ENCODE measurements around the gene BORCS5. TPM values are rescaled to one million over a fixed set of nuclear protein-coding genes. Genes with fewer than 3 reads are reported as not detected.

Gene BORCS5
- total RNA-seq, 2 experiments from 2014 or later, result 30.9 to 32.4 TPM

GRCh38 chr12:12379831-12380730 lies 23.2 kb downstream of the BORCS5 start:
- CTCF ChIA-PET, result interaction anchor here (0.9 to 3.9 kb wide), 9 partner anchors 18 to 356 kb away, joined by 5 to 49 read pairs (median 7); partner anchors contain the start of gene DUSP16
- peak; percentile 54 for DNase-seq

GRCh38 chr12:12380949-12381593 lies 24.2 kb downstream of the BORCS5 start:
- ChIA-PET POLR2A (interaction anchor here (1.0 to 6.6 kb wide), 8 partner anchors 23 to 340 kb away, joined by 3 to 238 read pairs (median 38); partner anchors contain the start of genes BORCS5, CDKN1B, CREBL2 and DUSP16), CTCF (interaction anchor here (3.2 kb wide), 1 partner anchor 94 kb away, joined by 41 read pairs; no protein-coding TSS in a partner anchor)
- no peaks in the 10 kb centered on the region for H3K27me3 Mint-ChIP-seq
- H3K4me3 Mint-ChIP-seq, result no peak overlapping the region
- H3K4me1 Mint-ChIP-seq, result peaks cover 88% of the 10 kb centered on the region
- H3K27ac Mint-ChIP-seq, result peak overlapping the region; percentile 93
- H3K9me3 Mint-ChIP-seq, result peaks cover 15% of the 10 kb centered on the region
- peaks cover 56% of the 10 kb centered on the region for H3K36me3 Mint-ChIP-seq (ENCODE audit: low read depth)
- no peak for DNase-seq

More at GRCh38 chr12:12379831-12380730, 23.2 kb downstream of the BORCS5 start:
- Mint-ChIP-seq H3K27me3 (no peaks in the 10 kb centered on the region), H3K9me3 (peaks cover 15% of the 10 kb centered on the region), H3K4me1 (peaks cover 78% of the 10 kb centered on the region), H3K27ac (peak overlapping the region; percentile 93), H3K36me3 (ENCODE audit: low read depth) (peaks cover 53% of the 10 kb centered on the region), H3K4me3 (no peak overlapping the region)
- POLR2A ChIA-PET, result interaction anchor here (0.7 to 6.6 kb wide), 25 partner anchors 22 to 357 kb away, joined by 3 to 238 read pairs (median 5); partner anchors contain the start of genes BORCS5, CDKN1B, CREBL2 and DUSP16

GRCh38 chr12:12381982-12382381 lies 25.1 kb downstream of the BORCS5 start:
- POLR2A ChIA-PET, result interaction anchor here (1.1 kb wide), 1 partner anchor 60 kb away, joined by 3 read pairs; no protein-coding TSS in a partner anchor
- Mint-ChIP-seq H3K4me3 (no peak overlapping the region), H3K27me3 (no peaks in the 10 kb centered on the region), H3K36me3 (ENCODE audit: low read depth) (peaks cover 53% of the 10 kb centered on the region), H3K9me3 (peaks cover 15% of the 10 kb centered on the region), H3K4me1 (peaks cover 89% of the 10 kb centered on the region), H3K27ac (peak overlapping the region; percentile 2)
- CTCF ChIA-PET, result no interaction called here
- no peak for DNase-seq

- ChIA-PET POLR2A (interaction anchor here (0.6 to 5.2 kb wide), 32 partner anchors 8 to 352 kb away, joined by 3 to 90 read pairs (median 7); partner anchors contain the start of genes BORCS5, CDKN1B and DUSP16), CTCF (interaction anchor here (0.8 to 3.0 kb wide), 11 partner anchors 8 to 352 kb away, joined by 3 to 16 read pairs (median 4); partner anchors contain the start of gene BORCS5)
- H3K9me3 Mint-ChIP-seq, result peaks cover 15% of the 10 kb centered on the region
- no peaks in the 10 kb centered on the region for H3K27me3 Mint-ChIP-seq
- peak overlapping the region; percentile 57 for H3K4me3 Mint-ChIP-seq
- peaks cover 83% of the 10 kb centered on the region for H3K4me1 Mint-ChIP-seq
- peaks cover 57% of the 10 kb centered on the region for H3K36me3 Mint-ChIP-seq (ENCODE audit: low read depth)
- DNase-seq, result peak; percentile 85
- peak overlapping the region; percentile 97 for H3K27ac Mint-ChIP-seq
Observed at GRCh38 chr12:12384571-12385340, 27.9 kb downstream of the BORCS5 start.

- Mint-ChIP-seq H3K27me3 (no peaks in the 10 kb centered on the region), H3K4me3 (no peak overlapping the region), H3K27ac (peak overlapping the region; percentile 71)
Observed at GRCh38 chr12:12387501-12387900, 30.6 kb downstream of the BORCS5 start.

GRCh38 chr12:12392413-12392812 lies 35.5 kb downstream of the BORCS5 start:
- CTCF ChIA-PET, result no interaction called here
- peaks cover 46% of the 10 kb centered on the region for H3K36me3 Mint-ChIP-seq (ENCODE audit: low read depth)
- peaks cover 31% of the 10 kb centered on the region for H3K4me1 Mint-ChIP-seq
- no peak overlapping the region for H3K27ac Mint-ChIP-seq
- POLR2A ChIA-PET, result interaction anchor here (0.8 kb wide), 1 partner anchor 8 kb away, joined by 3 read pairs; no protein-coding TSS in a partner anchor
- no peak overlapping the region for H3K4me3 Mint-ChIP-seq
- DNase-seq, result no peak
- no peaks in the 10 kb centered on the region for H3K9me3 Mint-ChIP-seq
- no peaks in the 10 kb centered on the region for H3K27me3 Mint-ChIP-seq

More at GRCh38 chr12:12387501-12387900, 30.6 kb downstream of the BORCS5 start:
- DNase-seq, result no peak
- Mint-ChIP-seq H3K36me3 (ENCODE audit: low read depth) (peaks cover 54% of the 10 kb centered on the region), H3K9me3 (peaks cover 3% of the 10 kb centered on the region), H3K4me1 (peaks cover 70% of the 10 kb centered on the region)
- CTCF ChIA-PET, result interaction anchor here (1.0 to 1.4 kb wide), 2 partner anchors 11 to 87 kb away, joined by 3 to 4 read pairs; no protein-coding TSS in a partner anchor
- POLR2A ChIA-PET, result interaction anchor here (0.8 to 5.2 kb wide), 11 partner anchors 16 to 338 kb away, joined by 3 to 90 read pairs (median 5); partner anchors contain the start of gene DUSP16

- POLR2A ChIA-PET, result interaction anchor here (0.8 kb wide), 1 partner anchor 9 kb away, joined by 3 read pairs; no protein-coding TSS in a partner anchor
- H3K9me3 Mint-ChIP-seq, result no peaks in the 10 kb centered on the region
- no peak for DNase-seq
- CTCF ChIA-PET, result no interaction called here
- H3K4me3 Mint-ChIP-seq, result no peak overlapping the region
- H3K36me3 Mint-ChIP-seq (ENCODE audit: low read depth), result peaks cover 45% of the 10 kb centered on the region
- no peak overlapping the region for H3K27ac Mint-ChIP-seq
- H3K27me3 Mint-ChIP-seq, result no peaks in the 10 kb centered on the region
- peaks cover 27% of the 10 kb centered on the region for H3K4me1 Mint-ChIP-seq
Observed at GRCh38 chr12:12393171-12393570, 36.3 kb downstream of the BORCS5 start.

GRCh38 chr12:12396694-12397093 lies 39.8 kb downstream of the BORCS5 start:
- no peak for DNase-seq
- no peak overlapping the region for H3K27ac Mint-ChIP-seq
- peaks cover 33% of the 10 kb centered on the region for H3K4me1 Mint-ChIP-seq
- POLR2A ChIA-PET, result no interaction called here
- no peaks in the 10 kb centered on the region for H3K27me3 Mint-ChIP-seq
- H3K36me3 Mint-ChIP-seq (ENCODE audit: low read depth), result peaks cover 45% of the 10 kb centered on the region
- CTCF ChIA-PET, result interaction anchor here (0.6 kb wide), 1 partner anchor 168 kb away, joined by 5 read pairs; no protein-coding TSS in a partner anchor
- no peak overlapping the region for H3K4me3 Mint-ChIP-seq
- H3K9me3 Mint-ChIP-seq, result peaks cover 5% of the 10 kb centered on the region

- H3K4me3 Mint-ChIP-seq, result no peak overlapping the region
Observed at GRCh38 chr12:12397184-12397583, 40.3 kb downstream of the BORCS5 start.

GRCh38 chr12:12398026-12398859 lies 41.4 kb downstream of the BORCS5 start:
- Mint-ChIP-seq H3K4me3 (no peak overlapping the region), H3K36me3 (ENCODE audit: low read depth) (peaks cover 55% of the 10 kb centered on the region), H3K4me1 (peaks cover 40% of the 10 kb centered on the region), H3K27ac (no peak overlapping the region), H3K27me3 (no peaks in the 10 kb centered on the region), H3K9me3 (peaks cover 7% of the 10 kb centered on the region)
- ChIA-PET CTCF (interaction anchor here (0.7 to 1.3 kb wide), 4 partner anchors 11 to 120 kb away, joined by 3 to 5 read pairs (median 4); no protein-coding TSS in a partner anchor), POLR2A (interaction anchor here (1.0 to 1.1 kb wide), 2 partner anchors 63 to 68 kb away, joined by 3 to 5 read pairs; no protein-coding TSS in a partner anchor)
- no peak for DNase-seq

More at GRCh38 chr12:12397184-12397583, 40.3 kb downstream of the BORCS5 start:
- H3K4me1 Mint-ChIP-seq, result peaks cover 34% of the 10 kb centered on the region
- H3K27ac Mint-ChIP-seq, result no peak overlapping the region
- peaks cover 7% of the 10 kb centered on the region for H3K9me3 Mint-ChIP-seq
- peaks cover 47% of the 10 kb centered on the region for H3K36me3 Mint-ChIP-seq (ENCODE audit: low read depth)
- ChIA-PET CTCF (interaction anchor here (0.6 to 1.2 kb wide), 2 partner anchors 12 to 167 kb away, joined by 4 to 5 read pairs; no protein-coding TSS in a partner anchor), POLR2A (no interaction called here)
- no peak for DNase-seq
- H3K27me3 Mint-ChIP-seq, result no peaks in the 10 kb centered on the region

- DNase-seq, result no peak
Observed at GRCh38 chr12:12399161-12399560, 42.3 kb downstream of the BORCS5 start.

More at GRCh38 chr12:12399161-12399560, 42.3 kb downstream of the BORCS5 start:
- Mint-ChIP-seq H3K9me3 (peaks cover 7% of the 10 kb centered on the region), H3K4me3 (no peak overlapping the region), H3K4me1 (peaks cover 49% of the 10 kb centered on the region), H3K36me3 (ENCODE audit: low read depth) (peaks cover 62% of the 10 kb centered on the region), H3K27ac (no peak overlapping the region), H3K27me3 (no peaks in the 10 kb centered on the region)
- CTCF ChIA-PET, result interaction anchor here (1.3 kb wide), 1 partner anchor 20 kb away, joined by 5 read pairs; no protein-coding TSS in a partner anchor
- POLR2A ChIA-PET, result interaction anchor here (1.0 kb wide), 1 partner anchor 14 kb away, joined by 3 read pairs; no protein-coding TSS in a partner anchor

All from activated CD4-positive, alpha-beta memory T cell treated with anti-CD3 and anti-CD28 coated beads, Interleukin-2, amount 10 ng/mL, durations not matched to agents 7 days and 5 days (primary cell).